ENCODE results near the gene GPR26.

GPR26 gene, protein sequence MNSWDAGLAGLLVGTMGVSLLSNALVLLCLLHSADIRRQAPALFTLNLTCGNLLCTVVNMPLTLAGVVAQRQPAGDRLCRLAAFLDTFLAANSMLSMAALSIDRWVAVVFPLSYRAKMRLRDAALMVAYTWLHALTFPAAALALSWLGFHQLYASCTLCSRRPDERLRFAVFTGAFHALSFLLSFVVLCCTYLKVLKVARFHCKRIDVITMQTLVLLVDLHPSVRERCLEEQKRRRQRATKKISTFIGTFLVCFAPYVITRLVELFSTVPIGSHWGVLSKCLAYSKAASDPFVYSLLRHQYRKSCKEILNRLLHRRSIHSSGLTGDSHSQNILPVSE

DNA sequence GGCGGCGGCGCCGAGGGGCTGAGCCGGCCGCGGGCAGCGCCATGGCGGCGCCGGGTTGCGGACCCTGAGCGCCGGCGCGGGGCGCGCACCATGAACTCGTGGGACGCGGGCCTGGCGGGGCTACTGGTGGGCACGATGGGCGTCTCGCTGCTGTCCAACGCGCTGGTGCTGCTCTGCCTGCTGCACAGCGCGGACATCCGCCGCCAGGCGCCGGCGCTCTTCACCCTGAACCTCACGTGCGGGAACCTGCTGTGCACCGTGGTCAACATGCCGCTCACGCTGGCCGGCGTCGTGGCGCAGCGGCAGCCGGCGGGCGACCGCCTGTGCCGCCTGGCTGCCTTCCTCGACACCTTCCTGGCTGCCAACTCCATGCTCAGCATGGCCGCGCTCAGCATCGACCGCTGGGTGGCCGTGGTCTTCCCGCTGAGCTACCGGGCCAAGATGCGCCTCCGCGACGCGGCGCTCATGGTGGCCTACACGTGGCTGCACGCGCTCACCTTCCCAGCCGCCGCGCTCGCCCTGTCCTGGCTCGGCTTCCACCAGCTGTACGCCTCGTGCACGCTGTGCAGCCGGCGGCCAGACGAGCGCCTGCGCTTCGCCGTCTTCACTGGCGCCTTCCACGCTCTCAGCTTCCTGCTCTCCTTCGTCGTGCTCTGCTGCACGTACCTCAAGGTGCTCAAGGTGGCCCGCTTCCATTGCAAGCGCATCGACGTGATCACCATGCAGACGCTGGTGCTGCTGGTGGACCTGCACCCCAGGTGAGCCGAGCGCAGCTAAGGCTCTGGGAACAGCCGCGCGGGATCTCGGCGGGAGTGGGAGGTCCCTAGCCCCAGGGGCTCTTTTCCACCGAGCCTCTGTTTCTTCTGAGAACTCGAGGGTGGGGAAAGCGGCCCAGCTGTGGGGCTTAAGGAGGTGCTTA lies at the start of gene GPR26:
Gene GPR26, plus strand, starts transcription at position 38 of the 919 bp plus-strand sequence. Its CDS starts 53 bp downstream, at position 91.
- Histone ChIP-seq H3K27ac (no peak within 1 kb of the TSS), H3K4me3 (ENCODE audit: low read depth, low read length) (no peak within 1 kb of the TSS), H3K27me3 (replicated peaks) (no peaks in the 10 kb centered on the region), H3K36me3 (replicated peaks) (no peaks in the 10 kb centered on the region)
- in situ Hi-C loops (cut with HindIII; ENCODE audit: low pct_ligation_motif_present, low sequenced_read_pairs) = no loop called here
- DNase-seq = no peak
- no peak for TF ChIP-seq CTCF (IDR thresholded peaks at IDR 0.05; ENCODE audit: low read depth, low read length, missing control alignments)

- no peaks in the 10 kb centered on the region for H3K27me3 ChIP-seq (replicated peaks)
- no peak for TF ChIP-seq CTCF (IDR thresholded peaks at IDR 0.05; ENCODE audit: low read depth, low read length, missing control alignments)
- H3K36me3 ChIP-seq (replicated peaks) = no peaks in the 10 kb centered on the region
- no peak overlapping the region for H3K27ac ChIP-seq
- in situ Hi-C loops (cut with HindIII; ENCODE audit: low pct_ligation_motif_present, low sequenced_read_pairs) = no loop called here
- H3K4me3 ChIP-seq (ENCODE audit: low read depth, low read length) = no peak overlapping the region
- no peak for DNase-seq
These were observed 47.9 kb upstream of the GPR26 start for GRCh38 chr10:123618224-123618623.

- no peak overlapping the region for H3K27ac ChIP-seq
- H3K27me3 ChIP-seq (replicated peaks) = no peaks in the 10 kb centered on the region
- DNase-seq = no peak
- no peak for TF ChIP-seq CTCF (IDR thresholded peaks at IDR 0.05; ENCODE audit: low read depth, low read length, missing control alignments)
- H3K4me3 ChIP-seq (ENCODE audit: low read depth, low read length) = no peak overlapping the region
- H3K36me3 ChIP-seq (replicated peaks) = no peaks in the 10 kb centered on the region
- in situ Hi-C loops (cut with HindIII; ENCODE audit: low pct_ligation_motif_present, low sequenced_read_pairs) = no loop called here
These were observed 46.9 kb upstream of the GPR26 start for GRCh38 chr10:123619067-123619855.

DNA sequence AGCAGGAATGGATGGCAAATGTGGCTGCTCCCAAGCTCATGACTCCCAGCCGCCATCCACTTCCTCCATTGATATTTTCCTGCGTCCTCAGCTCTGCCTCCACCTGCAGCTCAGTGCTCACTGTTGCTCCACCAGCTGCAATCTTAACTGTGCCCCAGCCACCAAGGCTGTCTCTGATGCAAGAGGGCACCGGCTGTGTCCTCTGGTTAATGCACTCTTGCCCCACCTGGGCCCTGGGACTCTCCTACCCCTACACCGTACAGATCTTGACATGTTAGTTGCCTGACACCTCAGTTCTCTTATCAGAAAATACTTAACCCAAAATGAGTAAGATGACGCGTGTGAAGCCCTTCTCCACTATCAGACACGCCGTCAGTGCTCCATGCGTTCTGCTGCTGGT lies 45.5 kb upstream of the GPR26 start:
- no peak for TF ChIP-seq CTCF (IDR thresholded peaks at IDR 0.05; ENCODE audit: low read depth, low read length, missing control alignments)
- DNase-seq = no peak
- Histone ChIP-seq H3K4me3 (ENCODE audit: low read depth, low read length) (no peak overlapping the region), H3K27ac (no peak overlapping the region), H3K36me3 (replicated peaks) (no peaks in the 10 kb centered on the region), H3K27me3 (replicated peaks) (no peaks in the 10 kb centered on the region)
- in situ Hi-C loops (cut with HindIII; ENCODE audit: low pct_ligation_motif_present, low sequenced_read_pairs) = no loop called here

DNA sequence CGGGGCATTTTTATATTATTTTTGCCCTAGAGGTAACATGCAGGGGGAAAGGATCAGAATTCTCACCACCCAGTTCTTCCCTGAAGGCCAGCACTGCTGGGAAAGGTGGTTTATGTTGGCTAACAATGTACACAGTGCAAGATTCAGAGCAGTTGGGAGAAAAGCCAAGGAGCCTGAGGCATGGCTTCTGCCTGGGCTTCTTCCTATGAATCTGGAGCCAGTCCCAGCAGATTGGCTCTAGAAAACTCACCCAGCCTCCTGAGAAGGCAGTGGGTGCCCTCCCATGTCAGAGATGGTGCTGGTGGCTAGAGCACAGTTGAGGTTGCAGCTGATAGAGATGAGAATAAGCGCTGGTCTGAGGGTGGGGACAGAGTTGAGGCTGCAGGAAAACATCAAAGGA lies 44.7 kb upstream of the GPR26 start:
- Histone ChIP-seq H3K4me3 (ENCODE audit: low read depth, low read length) (no peak overlapping the region), H3K27ac (no peak overlapping the region), H3K27me3 (replicated peaks) (no peaks in the 10 kb centered on the region), H3K36me3 (replicated peaks) (no peaks in the 10 kb centered on the region)
- in situ Hi-C loops (cut with HindIII; ENCODE audit: low pct_ligation_motif_present, low sequenced_read_pairs) = no loop called here
- DNase-seq = no peak
- no peak for TF ChIP-seq CTCF (IDR thresholded peaks at IDR 0.05; ENCODE audit: low read depth, low read length, missing control alignments)

Measured in brain microvascular endothelial cell (primary cell).